WERI-Rb-1 (cell line): ENCODE measurements around the gene TNFRSF8.
"Not testable (repeated sequence)": the region's sequence is repeated elsewhere in the genome, so short reads cannot be mapped to it uniquely, and the experiment has no call there.

Experiments used
- DNase-seq: peaks from one replicate; pipeline ENCODE4 v3.0.0-alpha.2; 2020
- H3K27ac ChIP-seq: fragments of 250-450 bp; sonication (Bioruptor Pico); 2 replicates; pipeline ENCODE4 v1.5.1; 2020; ENCODE audit warnings: mild to moderate bottlenecking, moderate library complexity
- H3K27me3 ChIP-seq: fragments of 250-450 bp; sonication (Bioruptor Pico); 2 replicates; pipeline ENCODE4 v1.5.1; 2021; ENCODE audit warnings: mild to moderate bottlenecking, low read depth, moderate library complexity; ENCODE audit not compliant: insufficient read depth, severe bottlenecking
- H3K36me3 ChIP-seq: fragments of 250-450 bp; sonication (Bioruptor Pico); 2 replicates; pipeline ENCODE4 v1.5.1; 2020; ENCODE audit warnings: mild to moderate bottlenecking, moderate library complexity
- H3K4me3 ChIP-seq: 2 replicates; pipeline ENCODE4 v1.5.1; 2011; ENCODE audit warnings: low read depth, mild to moderate bottlenecking, control low read depth, low read length
- H3K9me3 ChIP-seq: fragments of 250-450 bp; sonication (Bioruptor Pico); 2 replicates; pipeline ENCODE4 v1.5.1; 2021; ENCODE audit warnings: mild to moderate bottlenecking, moderate library complexity; ENCODE audit not compliant: severe bottlenecking
- CTCF ChIP-seq: IDR thresholded peaks from 2 replicates; pipeline ENCODE4 v1.5.1; 2011; ENCODE audit warnings: low read depth, mild to moderate bottlenecking, control low read depth, inconsistent platforms, low read length

TNFRSF8 gene

DNA sequence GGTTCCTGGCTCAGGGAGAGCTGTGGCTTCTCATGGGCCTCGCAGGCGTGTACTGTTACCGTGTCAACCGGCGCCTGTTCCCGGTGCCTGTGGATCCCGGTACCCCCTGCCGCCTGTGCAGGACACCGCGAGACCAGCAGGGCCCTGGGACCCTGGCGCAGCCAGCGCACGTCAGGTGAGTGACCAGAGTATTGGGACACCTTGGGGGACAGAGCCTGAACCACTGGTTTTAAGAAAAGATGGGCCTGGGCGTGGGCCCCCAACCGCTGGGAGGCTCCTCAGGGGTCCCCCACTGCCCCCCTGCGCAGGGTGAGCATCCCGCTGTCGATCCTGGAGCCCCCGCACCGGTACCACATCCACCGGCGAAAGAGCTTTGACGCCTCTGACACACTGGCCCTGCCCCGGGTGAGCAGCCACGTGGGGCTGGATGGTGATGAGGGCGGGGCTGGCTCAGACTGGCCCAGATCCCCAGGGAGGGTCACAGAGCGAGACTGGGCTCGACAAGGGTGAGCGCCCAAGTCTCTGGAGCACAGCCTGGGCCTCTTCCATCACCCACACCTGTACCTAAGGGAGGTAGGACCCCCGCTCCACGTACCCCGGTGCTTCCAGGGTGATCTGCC, 33.3 kb upstream of the TNFRSF8 start:
- Histone ChIP-seq H3K27me3 (no peaks in the 10 kb centered on the region), H3K36me3 (peaks cover 32% of the 10 kb centered on the region), H3K4me3 (no peak overlapping the region), H3K27ac (no peak overlapping the region), H3K9me3 (no peaks in the 10 kb centered on the region)
- no peak for DNase-seq
- no peak for TF ChIP-seq CTCF

DNA sequence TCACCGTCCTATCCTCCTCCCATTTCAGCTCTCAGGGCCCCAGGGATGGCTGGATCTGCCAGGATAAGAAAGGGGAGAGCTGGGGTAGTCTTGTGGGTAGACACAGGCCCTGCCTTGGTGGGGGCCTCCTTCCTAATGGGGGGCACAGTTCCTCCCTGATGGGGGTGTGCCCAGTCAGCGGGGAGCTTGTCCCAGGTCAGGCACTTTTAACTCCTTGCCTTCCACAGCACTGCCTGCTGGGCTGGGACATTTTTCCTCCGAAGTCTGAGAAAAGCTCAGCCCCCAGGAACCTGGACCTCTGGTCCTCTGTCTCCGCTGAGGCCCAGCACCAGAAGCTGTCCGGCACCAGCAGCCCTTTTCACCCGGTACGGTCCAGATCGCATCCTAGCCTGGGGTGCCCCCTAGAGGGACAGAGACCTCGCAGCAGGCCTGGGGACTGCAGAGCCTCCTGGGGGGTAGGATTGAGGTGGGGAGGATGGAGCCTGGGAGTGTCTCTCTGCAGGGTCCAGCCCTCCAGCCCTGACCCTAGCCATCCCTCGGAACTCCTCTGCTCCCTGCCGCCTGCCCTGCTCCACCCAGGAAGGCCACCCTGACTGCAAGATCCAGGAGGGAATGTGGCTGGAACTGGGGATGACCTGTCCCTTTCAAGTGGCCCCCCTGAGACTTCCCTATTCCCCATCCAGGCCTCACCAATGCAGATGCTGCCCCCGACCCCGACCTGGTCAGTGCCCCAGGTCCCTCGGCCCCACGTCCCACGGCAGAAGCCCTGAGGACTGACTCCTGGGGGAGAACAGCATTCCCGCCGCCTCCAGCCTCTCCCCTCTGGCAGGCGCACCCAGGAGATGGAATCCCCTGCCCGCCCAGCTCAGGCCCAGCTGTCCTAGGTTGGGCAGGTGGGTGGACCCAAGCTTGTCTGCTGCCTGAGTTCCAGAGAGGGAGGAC, 31.8 kb upstream of the TNFRSF8 start:
- peak; percentile 93 for TF ChIP-seq CTCF
- H3K9me3 ChIP-seq = no peaks in the 10 kb centered on the region
- peaks cover 21% of the 10 kb centered on the region for H3K36me3 ChIP-seq
- DNase-seq = peak; percentile 79
- H3K4me3 ChIP-seq = no peak overlapping the region
- H3K27me3 ChIP-seq = no peaks in the 10 kb centered on the region
- no peak overlapping the region for H3K27ac ChIP-seq

DNA sequence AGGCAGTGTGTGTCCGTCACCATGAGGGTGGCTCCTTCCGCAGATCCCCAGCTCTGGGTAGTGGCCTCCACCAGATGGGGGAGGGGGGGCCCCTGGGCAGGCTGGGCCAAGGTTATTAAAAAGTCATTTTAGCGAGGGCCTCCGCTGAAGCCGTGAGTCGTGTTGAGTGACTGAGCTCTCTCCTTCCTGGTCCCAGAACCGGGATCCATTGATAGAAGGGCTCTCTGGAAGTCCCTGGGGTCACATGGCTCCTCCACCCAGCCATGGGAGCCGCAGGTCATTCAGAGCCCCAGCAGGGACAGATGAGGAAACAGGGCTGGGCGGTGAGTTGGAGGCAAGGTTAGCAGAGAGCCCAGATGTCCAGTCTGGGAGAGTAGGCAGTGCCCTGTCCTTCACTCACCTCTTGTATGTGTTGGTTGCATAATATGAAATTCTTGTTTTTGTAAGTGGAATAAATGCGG, 30.9 kb upstream of the TNFRSF8 start:
- H3K27me3 ChIP-seq = no peaks in the 10 kb centered on the region
- no peak for DNase-seq
- peaks cover 15% of the 10 kb centered on the region for H3K36me3 ChIP-seq
- no peak overlapping the region for H3K27ac ChIP-seq
- no peaks in the 10 kb centered on the region for H3K9me3 ChIP-seq
- no peak overlapping the region for H3K4me3 ChIP-seq
- no peak for TF ChIP-seq CTCF

DNA sequence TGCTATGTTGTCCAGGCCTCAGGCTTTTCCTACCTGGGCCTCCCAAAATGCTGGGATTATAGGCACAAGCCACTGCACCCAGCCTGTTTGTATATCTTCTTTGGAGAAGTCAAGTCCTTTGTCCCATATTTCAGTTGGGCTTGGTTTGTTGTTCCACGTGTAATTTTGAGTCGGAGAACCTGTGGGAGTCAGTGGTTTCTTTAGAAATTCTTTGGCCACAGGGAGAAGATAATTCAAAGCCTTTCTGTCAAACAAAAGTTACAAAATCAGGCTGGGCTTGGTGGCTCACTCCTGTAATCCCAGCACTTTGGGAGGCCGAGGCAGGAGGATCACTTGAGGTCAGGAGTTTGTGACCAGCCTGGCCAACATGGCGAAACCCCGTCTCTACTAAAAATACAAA, 29.7 kb upstream of the TNFRSF8 start:
- H3K36me3 ChIP-seq, H3K9me3 ChIP-seq, H3K27ac ChIP-seq, H3K4me3 ChIP-seq, DNase-seq, H3K27me3 ChIP-seq: not testable (repeated sequence)

DNA sequence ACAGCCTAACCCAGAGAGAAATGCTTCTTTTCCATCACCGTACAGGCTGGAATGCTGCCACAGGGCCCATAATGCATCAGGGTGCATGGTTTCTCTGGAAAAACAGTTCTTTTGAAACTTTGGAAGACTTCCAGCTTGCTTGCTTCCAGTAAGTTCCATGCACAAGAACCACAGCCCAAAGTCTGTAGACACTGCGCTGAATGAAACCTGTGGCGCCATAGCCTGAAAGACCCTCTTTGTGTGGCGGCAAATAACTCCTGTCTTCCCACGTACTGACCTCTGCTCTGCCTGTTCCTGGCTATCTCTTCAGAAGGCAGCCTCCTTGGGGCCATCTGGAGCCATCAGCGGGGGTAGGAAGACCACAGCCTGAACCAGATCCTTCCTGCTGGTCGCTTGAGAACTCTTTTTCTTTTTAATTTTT, 28.7 kb upstream of the TNFRSF8 start:
- no peak for TF ChIP-seq CTCF
- no peak overlapping the region for H3K27ac ChIP-seq
- no peak for DNase-seq
- H3K4me3 ChIP-seq = no peak overlapping the region
- H3K27me3 ChIP-seq = no peaks in the 10 kb centered on the region
- H3K9me3 ChIP-seq = no peaks in the 10 kb centered on the region
- H3K36me3 ChIP-seq = peaks cover 7% of the 10 kb centered on the region

DNA sequence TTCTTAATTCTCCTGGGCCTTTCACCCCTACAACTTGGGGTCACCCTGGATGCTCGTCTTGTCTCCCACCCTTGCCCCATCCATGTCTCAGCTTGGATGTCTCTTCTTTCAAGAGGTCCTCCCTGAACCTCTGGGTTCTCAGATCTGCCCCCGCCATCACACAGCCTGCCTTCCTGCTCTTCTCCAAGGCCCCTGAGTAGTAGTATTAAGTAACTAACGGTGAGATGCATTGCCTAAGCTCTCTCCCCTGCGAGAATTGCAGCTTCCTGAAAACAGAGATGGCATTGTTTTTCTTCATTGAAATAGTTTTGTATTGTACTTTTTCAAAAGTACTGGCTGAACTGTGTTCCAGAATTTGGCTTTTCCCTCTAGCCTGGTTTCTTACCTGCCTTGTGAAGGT, 27.8 kb upstream of the TNFRSF8 start:
- DNase-seq = no peak
- no peak overlapping the region for H3K4me3 ChIP-seq
- no peaks in the 10 kb centered on the region for H3K9me3 ChIP-seq
- no peaks in the 10 kb centered on the region for H3K27me3 ChIP-seq
- H3K36me3 ChIP-seq = no peaks in the 10 kb centered on the region; the same call in 1 of the 2 replicates
- H3K27ac ChIP-seq = no peak overlapping the region
- no peak for TF ChIP-seq CTCF
